ENCODE data around the gene EPHB2. TPM values are rescaled to one million over a fixed set of nuclear protein-coding genes. Genes with fewer than 3 reads are reported as not detected.

EPHB2 gene
- total and polyA plus RNA-seq, 2 of the 8 experiments (the other 6 are each of a cell fraction or from before 2014, with no cell fraction given) = 15.8 to 17.2 TPM

DNA sequence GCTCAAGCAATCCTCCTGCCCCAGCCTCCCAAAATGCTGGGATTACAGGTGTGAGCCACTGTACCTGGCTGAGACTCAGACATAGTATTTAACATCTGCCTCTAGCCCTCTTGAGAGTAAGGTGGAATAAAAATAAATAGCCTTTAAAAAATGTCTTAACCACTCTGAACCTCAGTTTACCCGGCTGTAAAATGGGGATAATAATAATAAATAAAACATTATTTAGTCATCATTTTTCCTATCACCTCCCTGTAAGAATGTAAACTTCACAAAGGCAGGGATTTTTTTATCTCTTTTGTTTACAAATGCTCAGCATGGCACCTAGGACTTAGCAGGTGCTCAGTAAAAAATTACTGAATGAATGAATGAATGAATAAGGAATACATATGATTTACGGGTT lies 17.2 kb downstream of the EPHB2 start (continued):
- TF ChIP-seq CHD2 (IDR thresholded peaks at IDR 0.05; ENCODE audit: low read length) (no peak), SRF (IDR thresholded peaks at IDR 0.05; ENCODE audit: low read depth, low read length) (no peak), EGR1 (IDR thresholded peaks at IDR 0.05; ENCODE audit: borderline replicate concordance, low read depth, low read length) (no peak), KDM5A (IDR thresholded peaks at IDR 0.05; ENCODE audit: low read length) (no peak), ZNF274 (IDR thresholded peaks at IDR 0.05; ENCODE audit: borderline replicate concordance, extremely low read depth, low read length) (no peak), SAP30 (IDR thresholded peaks at IDR 0.05; ENCODE audit: insufficient read depth, insufficient replicate concordance, low read length) (no peak), TAF1 (IDR thresholded peaks at IDR 0.05; ENCODE audit: low read depth, low read length) (no peak), CREB1 (IDR thresholded peaks at IDR 0.05) (no peak)
